Loucy (cell line): ENCODE data around the gene CD151.
A peak's percentile ranks its signal among the peaks of the same experiment; 100 is the strongest.

ENCODE experiments used
- H2AFZ ChIP-seq: fragments of 200-600 bp; sonication (generic); 2 replicates; pipeline ENCODE4 v1.6.0; 2016; ENCODE audit warnings: antibody characterized with exemption, mild to moderate bottlenecking, low read length, moderate library complexity
- H3F3A ChIP-seq: fragments of 200-600 bp; 2 replicates; pipeline ENCODE4 v1.6.0; 2016; ENCODE audit warnings: antibody characterized with exemption, low read depth, mild to moderate bottlenecking
- H3K27me3 ChIP-seq: fragments of 200-600 bp; sonication (generic); 2 replicates; pipeline ENCODE4 v1.6.1; 2014; ENCODE audit warnings: low read length, mild to moderate bottlenecking; ENCODE audit not compliant: insufficient read depth, poor library complexity, severe bottlenecking
- H3K36me3 ChIP-seq: fragments of 200-600 bp; sonication (generic); 2 replicates; pipeline ENCODE4 v1.6.1; 2016; ENCODE audit warnings: low read length; ENCODE audit not compliant: insufficient read depth
- H3K4me1 ChIP-seq: fragments of 200-600 bp; sonication (generic); 2 replicates; pipeline ENCODE4 v1.5.1; 2014; ENCODE audit warnings: low read length, mild to moderate bottlenecking; ENCODE audit not compliant: insufficient read depth, poor library complexity, severe bottlenecking
- H3K4me2 ChIP-seq: fragments of 200-600 bp; sonication (generic); 2 replicates; pipeline ENCODE4 v1.6.0; 2014; ENCODE audit warnings: antibody characterized with exemption, low read length, low read depth, mild to moderate bottlenecking; ENCODE audit not compliant: poor library complexity, severe bottlenecking
- H3K4me3 ChIP-seq: fragments of 200-600 bp; sonication (generic); 2 replicates; pipeline ENCODE4 v1.5.1; 2014; ENCODE audit warnings: low read length, mild to moderate bottlenecking, mixed read lengths; ENCODE audit not compliant: poor library complexity, severe bottlenecking
- H3K79me2 ChIP-seq: fragments of 200-600 bp; sonication (generic); 2 replicates; pipeline ENCODE4 v1.6.1; 2014; ENCODE audit warnings: low read length; ENCODE audit not compliant: insufficient read depth
- H3K9ac ChIP-seq: fragments of 200-600 bp; sonication (generic); 2 replicates; pipeline ENCODE4 v1.6.0; 2014; ENCODE audit warnings: mild to moderate bottlenecking, low read depth, low read length, moderate library complexity; ENCODE audit not compliant: poor library complexity, severe bottlenecking
- H3K9me2 ChIP-seq: fragments of 200-600 bp; sonication (generic); replicated peaks from 2 replicates; pipeline ENCODE4 v1.6.1; 2016; ENCODE audit warnings: low read depth, low read length, mixed read lengths
- H3K9me3 ChIP-seq: fragments of 200-600 bp; sonication (generic); 2 replicates; pipeline ENCODE4 v1.6.1; 2014; ENCODE audit warnings: mild to moderate bottlenecking, antibody characterized with exemption, low read length, low read depth; ENCODE audit not compliant: insufficient read depth
- H4K20me1 ChIP-seq: fragments of 200-600 bp; sonication (generic); 2 replicates; pipeline ENCODE4 v1.6.0; 2014; ENCODE audit warnings: antibody characterized with exemption, low read length, mild to moderate bottlenecking; ENCODE audit not compliant: insufficient read depth, poor library complexity, severe bottlenecking
- EZH2phosphoT487 ChIP-seq: fragments of 200-600 bp; IDR thresholded peaks from 2 replicates; pipeline ENCODE4 v1.6.1; 2018; ENCODE audit warnings: antibody characterized with exemption, mild to moderate bottlenecking, moderate library complexity, borderline replicate concordance
- TF ChIP-seq, protein P1 (sequence below): fragments of 200-600 bp; sonication (generic); conservative IDR thresholded peaks from 2 replicates; pipeline ENCODE4 v1.5.1; 2014; ENCODE audit warnings: mild to moderate bottlenecking, antibody characterized with exemption, low read length

CD151 gene

GRCh38 chr11:843086-843734, 10.5 kb downstream of the CD151 start:
- H3K27me3 ChIP-seq = no peaks in the 10 kb centered on the region
- peaks cover 31% of the 10 kb centered on the region for H3K79me2 ChIP-seq
- H3K9ac ChIP-seq = peak overlapping the region; percentile 88
- no peaks in the 10 kb centered on the region for H3K9me3 ChIP-seq
- no peak for TF ChIP-seq EZH2phosphoT487
- TF ChIP-seq, protein P1, sequence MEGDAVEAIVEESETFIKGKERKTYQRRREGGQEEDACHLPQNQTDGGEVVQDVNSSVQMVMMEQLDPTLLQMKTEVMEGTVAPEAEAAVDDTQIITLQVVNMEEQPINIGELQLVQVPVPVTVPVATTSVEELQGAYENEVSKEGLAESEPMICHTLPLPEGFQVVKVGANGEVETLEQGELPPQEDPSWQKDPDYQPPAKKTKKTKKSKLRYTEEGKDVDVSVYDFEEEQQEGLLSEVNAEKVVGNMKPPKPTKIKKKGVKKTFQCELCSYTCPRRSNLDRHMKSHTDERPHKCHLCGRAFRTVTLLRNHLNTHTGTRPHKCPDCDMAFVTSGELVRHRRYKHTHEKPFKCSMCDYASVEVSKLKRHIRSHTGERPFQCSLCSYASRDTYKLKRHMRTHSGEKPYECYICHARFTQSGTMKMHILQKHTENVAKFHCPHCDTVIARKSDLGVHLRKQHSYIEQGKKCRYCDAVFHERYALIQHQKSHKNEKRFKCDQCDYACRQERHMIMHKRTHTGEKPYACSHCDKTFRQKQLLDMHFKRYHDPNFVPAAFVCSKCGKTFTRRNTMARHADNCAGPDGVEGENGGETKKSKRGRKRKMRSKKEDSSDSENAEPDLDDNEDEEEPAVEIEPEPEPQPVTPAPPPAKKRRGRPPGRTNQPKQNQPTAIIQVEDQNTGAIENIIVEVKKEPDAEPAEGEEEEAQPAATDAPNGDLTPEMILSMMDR = no peak; the same call in 1 of the 2 replicates
- no peaks in the 10 kb centered on the region for H3F3A ChIP-seq
- peak overlapping the region; percentile 97 for H3K4me3 ChIP-seq
- H2AFZ ChIP-seq = peak overlapping the region; percentile 99
- peaks cover 13% of the 10 kb centered on the region; the same call in 1 of the 2 replicates for H3K36me3 ChIP-seq
- peaks cover 49% of the 10 kb centered on the region for H3K4me1 ChIP-seq
- no peaks in the 10 kb centered on the region for H3K9me2 ChIP-seq
- H4K20me1 ChIP-seq = peaks cover 28% of the 10 kb centered on the region
- peak overlapping the region; percentile 79 for H3K4me2 ChIP-seq

GRCh38 chr11:843818-844692, 11.3 kb downstream of the CD151 start:
- peak overlapping the region; percentile 79 for H3K4me2 ChIP-seq
- peaks cover 24% of the 10 kb centered on the region for H4K20me1 ChIP-seq
- peaks cover 49% of the 10 kb centered on the region for H3K4me1 ChIP-seq
- no peaks in the 10 kb centered on the region for H3F3A ChIP-seq
- H3K9me3 ChIP-seq = no peaks in the 10 kb centered on the region
- peaks cover 31% of the 10 kb centered on the region for H3K79me2 ChIP-seq
- no peaks in the 10 kb centered on the region for H3K9me2 ChIP-seq
- peaks cover 8% of the 10 kb centered on the region; the same call in 1 of the 2 replicates for H3K36me3 ChIP-seq
- peak overlapping the region; percentile 88 for H3K9ac ChIP-seq
- peak overlapping the region; percentile 97 for H3K4me3 ChIP-seq
- H3K27me3 ChIP-seq = no peaks in the 10 kb centered on the region
- H2AFZ ChIP-seq = no peak overlapping the region
- TF ChIP-seq, protein P1 = peak; percentile 32; the same call in 1 of the 2 replicates
- no peak for TF ChIP-seq EZH2phosphoT487

GRCh38 chr11:844693-845644, 12.2 kb downstream of the CD151 start:
- Histone ChIP-seq H3K9me2 (no peaks in the 10 kb centered on the region), H3K4me2 (peak overlapping the region; percentile 79), H3K36me3 (no peaks in the 10 kb centered on the region), H3K9me3 (no peaks in the 10 kb centered on the region), H3K79me2 (peaks cover 27% of the 10 kb centered on the region), H3K4me3 (peak overlapping the region; percentile 97), H3F3A (no peaks in the 10 kb centered on the region), H3K27me3 (no peaks in the 10 kb centered on the region), H3K4me1 (peaks cover 49% of the 10 kb centered on the region), H3K9ac (peak overlapping the region; percentile 88), H4K20me1 (peaks cover 21% of the 10 kb centered on the region), H2AFZ (no peak overlapping the region)
- TF ChIP-seq, protein P1 = no peak
- TF ChIP-seq EZH2phosphoT487 = no peak
